MM.1S (cell line): ENCODE results near the gene COX10.

ENCODE experiments used
- DNase-seq: peaks from one replicate; pipeline ENCODE4 v3.0.0-alpha.2; 2015
- H2AFZ ChIP-seq: fragments of 300-600 bp; sonication (generic); 2 replicates; pipeline ENCODE4 v1.6.0; 2016; ENCODE audit warnings: antibody characterized with exemption, low read length
- H3F3A ChIP-seq: fragments of 300-600 bp; sonication (generic); 2 replicates; pipeline ENCODE4 v1.6.1; 2016; ENCODE audit warnings: mild to moderate bottlenecking, antibody characterized with exemption, low read length, moderate library complexity, mixed read lengths; ENCODE audit not compliant: insufficient read depth
- H3K27ac ChIP-seq: fragments of 300-600 bp; sonication (generic); 2 replicates; pipeline ENCODE4 v1.5.1; 2016; ENCODE audit warnings: mild to moderate bottlenecking, low read length
- H3K27me3 ChIP-seq: fragments of 300-600 bp; sonication (generic); replicated peaks from 2 replicates; pipeline ENCODE4 v1.6.0; 2016; ENCODE audit warnings: low read length; ENCODE audit not compliant: insufficient read depth
- H3K36me3 ChIP-seq: fragments of 300-600 bp; sonication (generic); replicated peaks from 2 replicates; pipeline ENCODE4 v1.6.1; 2016; ENCODE audit warnings: mild to moderate bottlenecking, low read length, mixed read lengths; ENCODE audit not compliant: insufficient read depth
- H3K4me1 ChIP-seq: fragments of 300-600 bp; sonication (generic); 2 replicates; pipeline ENCODE4 v1.6.1; 2016; ENCODE audit warnings: low read length, mixed read lengths
- H3K4me2 ChIP-seq: fragments of 300-600 bp; sonication (generic); 2 replicates; pipeline ENCODE4 v1.6.0; 2016; ENCODE audit warnings: low read depth, low read length
- H3K4me3 ChIP-seq: fragments of 300-600 bp; sonication (generic); 2 replicates; pipeline ENCODE4 v1.5.1; 2016; ENCODE audit warnings: low read length, mixed read lengths
- H3K79me2 ChIP-seq: fragments of 300-600 bp; sonication (generic); 2 replicates; pipeline ENCODE4 v1.6.1; 2016; ENCODE audit warnings: mixed run types, low read length, mixed read lengths
- H3K9ac ChIP-seq: fragments of 300-600 bp; sonication (generic); 2 replicates; pipeline ENCODE4 v1.6.1; 2016; ENCODE audit warnings: low read length, mixed read lengths
- H3K9me2 ChIP-seq: fragments of 300-600 bp; sonication (generic); replicated peaks from 2 replicates; pipeline ENCODE4 v1.6.1; 2016; ENCODE audit warnings: mild to moderate bottlenecking, low read length, mixed read lengths; ENCODE audit not compliant: insufficient read depth
- H3K9me3 ChIP-seq: fragments of 300-600 bp; sonication (generic); replicated peaks from 2 replicates; pipeline ENCODE4 v1.6.1; 2016; ENCODE audit warnings: mild to moderate bottlenecking, low read length, mixed read lengths; ENCODE audit not compliant: insufficient read depth
- H4K20me1 ChIP-seq: fragments of 300-600 bp; sonication (generic); 2 replicates; pipeline ENCODE4 v1.6.1; 2016; ENCODE audit warnings: mild to moderate bottlenecking, low read length, moderate library complexity, mixed read lengths; ENCODE audit not compliant: insufficient read depth
- EZH2 ChIP-seq: fragments of 300-600 bp; sonication (generic); optimal IDR thresholded peaks from 2 replicates; pipeline ENCODE3; 2017; ENCODE audit warnings: low read depth, mild to moderate bottlenecking, antibody characterized with exemption, low read length, mixed read lengths
- EZH2phosphoT487 ChIP-seq: fragments of 300-600 bp; sonication (generic); IDR thresholded peaks from 2 replicates; pipeline ENCODE4 v1.6.1; 2018; ENCODE audit warnings: antibody characterized with exemption, low read length
- TF ChIP-seq, protein P1 (sequence below): fragments of 300-600 bp; sonication (generic); IDR thresholded peaks from 2 replicates; pipeline ENCODE4 v1.5.1; 2016; ENCODE audit warnings: antibody characterized with exemption, low read length, mixed read lengths

The COX10 gene

GRCh38 chr17:14078027-14078426 is 8.7 kb downstream of the COX10 start:
- Histone ChIP-seq H3K4me1 (0 out of 2 replicates have a peak, but pooled peaks cover 5% of the 10 kb centered on the region), H3K9ac (no peak overlapping the region), H3K9me3 (no peaks in the 10 kb centered on the region), H3K9me2 (no peaks in the 10 kb centered on the region), H3K4me3 (no peak overlapping the region), H3K36me3 (peaks cover 4% of the 10 kb centered on the region; the same call in 1 of the 2 replicates), H4K20me1 (no peaks in the 10 kb centered on the region), H2AFZ (no peak overlapping the region), H3K27me3 (no peaks in the 10 kb centered on the region), H3K4me2 (no peak overlapping the region), H3K27ac (no peak overlapping the region), H3K79me2 (peaks cover 47% of the 10 kb centered on the region), H3F3A (no peaks in the 10 kb centered on the region)
- TF ChIP-seq, protein P1, sequence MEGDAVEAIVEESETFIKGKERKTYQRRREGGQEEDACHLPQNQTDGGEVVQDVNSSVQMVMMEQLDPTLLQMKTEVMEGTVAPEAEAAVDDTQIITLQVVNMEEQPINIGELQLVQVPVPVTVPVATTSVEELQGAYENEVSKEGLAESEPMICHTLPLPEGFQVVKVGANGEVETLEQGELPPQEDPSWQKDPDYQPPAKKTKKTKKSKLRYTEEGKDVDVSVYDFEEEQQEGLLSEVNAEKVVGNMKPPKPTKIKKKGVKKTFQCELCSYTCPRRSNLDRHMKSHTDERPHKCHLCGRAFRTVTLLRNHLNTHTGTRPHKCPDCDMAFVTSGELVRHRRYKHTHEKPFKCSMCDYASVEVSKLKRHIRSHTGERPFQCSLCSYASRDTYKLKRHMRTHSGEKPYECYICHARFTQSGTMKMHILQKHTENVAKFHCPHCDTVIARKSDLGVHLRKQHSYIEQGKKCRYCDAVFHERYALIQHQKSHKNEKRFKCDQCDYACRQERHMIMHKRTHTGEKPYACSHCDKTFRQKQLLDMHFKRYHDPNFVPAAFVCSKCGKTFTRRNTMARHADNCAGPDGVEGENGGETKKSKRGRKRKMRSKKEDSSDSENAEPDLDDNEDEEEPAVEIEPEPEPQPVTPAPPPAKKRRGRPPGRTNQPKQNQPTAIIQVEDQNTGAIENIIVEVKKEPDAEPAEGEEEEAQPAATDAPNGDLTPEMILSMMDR, result no peak
- no peak for TF ChIP-seq EZH2phosphoT487
- no peak for TF ChIP-seq EZH2
- DNase-seq, result no peak

DNA sequence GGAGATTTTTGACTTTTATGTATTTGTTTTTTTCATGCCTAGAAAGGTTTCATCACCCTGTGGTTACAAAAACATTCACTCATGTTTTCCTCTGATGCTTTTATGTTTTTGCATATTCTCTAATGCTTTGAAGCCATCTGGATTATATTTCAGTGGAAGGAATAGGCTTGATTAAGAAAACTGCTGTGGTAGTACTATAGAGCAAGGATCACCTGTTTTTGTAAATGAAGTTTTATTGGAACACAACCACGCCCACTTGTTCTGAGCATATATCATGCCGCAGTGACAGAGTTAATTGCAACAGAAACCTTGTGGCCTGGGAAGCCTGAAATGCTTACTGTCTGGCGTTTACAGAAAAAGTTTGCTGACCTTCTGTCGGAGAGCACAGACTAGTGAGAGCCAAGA is 11.5 kb downstream of the COX10 start:
- Histone ChIP-seq H3K27me3 (no peaks in the 10 kb centered on the region), H3K79me2 (peaks cover 41% of the 10 kb centered on the region), H3K9ac (no peak overlapping the region), H3K27ac (no peak overlapping the region), H2AFZ (no peak overlapping the region), H4K20me1 (no peaks in the 10 kb centered on the region), H3K4me3 (no peak overlapping the region), H3K4me2 (no peak overlapping the region), H3K9me3 (no peaks in the 10 kb centered on the region), H3K36me3 (peaks cover 4% of the 10 kb centered on the region; the same call in 1 of the 2 replicates), H3K9me2 (no peaks in the 10 kb centered on the region), H3K4me1 (no peaks in the 10 kb centered on the region), H3F3A (no peaks in the 10 kb centered on the region)
- no peak for TF ChIP-seq EZH2phosphoT487
- TF ChIP-seq, protein P1, result no peak
- TF ChIP-seq EZH2, result no peak
- DNase-seq, result no peak

DNA sequence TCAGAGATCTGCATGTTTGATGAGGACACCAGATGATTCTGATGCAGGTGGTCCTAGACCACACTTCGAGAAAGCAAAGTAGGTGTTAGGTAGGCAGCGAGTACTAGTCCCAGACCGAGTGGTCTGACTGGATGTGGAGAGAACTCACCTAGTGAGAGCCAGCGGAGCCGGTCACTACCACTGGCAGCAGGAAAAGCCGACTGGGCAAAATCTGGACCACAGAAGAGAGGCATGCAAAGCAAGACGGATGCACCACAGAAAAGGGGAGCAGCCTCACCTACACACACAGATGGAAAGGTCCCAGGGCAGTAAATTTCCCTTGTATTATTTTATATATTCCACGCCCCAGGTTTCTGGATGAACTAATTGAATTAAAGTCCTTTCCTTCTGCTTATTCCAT is 13.5 kb downstream of the COX10 start:
- H3K9ac ChIP-seq, result no peak overlapping the region
- H3K9me2 ChIP-seq, result no peaks in the 10 kb centered on the region
- peaks cover 54% of the 10 kb centered on the region for H3K79me2 ChIP-seq
- H3F3A ChIP-seq, result no peaks in the 10 kb centered on the region
- H3K9me3 ChIP-seq, result no peaks in the 10 kb centered on the region
- no peaks in the 10 kb centered on the region; the same call in 1 of the 2 replicates for H3K36me3 ChIP-seq
- TF ChIP-seq EZH2 (no peak), EZH2phosphoT487 (no peak)
- TF ChIP-seq, protein P1, result no peak
- H3K4me2 ChIP-seq, result no peak overlapping the region
- H3K27me3 ChIP-seq, result no peaks in the 10 kb centered on the region
- no peak for DNase-seq
- H3K4me3 ChIP-seq, result no peak overlapping the region
- no peaks in the 10 kb centered on the region for H4K20me1 ChIP-seq
- H3K4me1 ChIP-seq, result no peaks in the 10 kb centered on the region
- no peak overlapping the region for H3K27ac ChIP-seq
- no peak overlapping the region for H2AFZ ChIP-seq
